NCI-H446 treated with DMSO at 0.1 percent for 48 hours (cell line): ENCODE results near the gene KLF4.

Source experiments
- DNase-seq: peaks from one replicate; lab custom pipeline; 2025; lab: John Stamatoyannopoulos, UW

The KLF4 gene

GRCh38 chr9:107447834-107448233, 41.7 kb downstream of the KLF4 start:
- no peak for DNase-seq

- no peak for DNase-seq
Measured at GRCh38 chr9:107447081-107447480, 42.5 kb downstream of the KLF4 start.

GRCh38 chr9:107446491-107446890, 43.1 kb downstream of the KLF4 start:
- no peak for DNase-seq

GRCh38 chr9:107443786-107444185, 45.8 kb downstream of the KLF4 start:
- no peak for DNase-seq

- DNase-seq, result no peak
Measured at GRCh38 chr9:107439991-107440456, 49.5 kb downstream of the KLF4 start.

GRCh38 chr9:107438211-107439031, 51.1 kb downstream of the KLF4 start:
- no peak for DNase-seq

GRCh38 chr9:107437716-107438115, 51.9 kb downstream of the KLF4 start:
- no peak for DNase-seq

GRCh38 chr9:107435415-107435814, 54.2 kb downstream of the KLF4 start:
- DNase-seq, result no peak
